Pancreas (tissue), 10 donors: Measurements from ENCODE around the gene TOB2. TPM values are rescaled to one million over a fixed set of nuclear protein-coding genes. Genes with fewer than 3 reads are reported as not detected.

Experiments
- ATAC-seq, 4 donors: fragments of 200-7000 bp; cut with Tn5 transposase; one replicate each; pipeline versions ENCODE4 v1.8.0 to v1.9.1; 2020; ENCODE audit warnings: mild to moderate bottlenecking in 4 of 4, moderate library complexity in 4 of 4
- DNase-seq, 6 donors: peaks; one replicate each; pipeline ENCODE4 v3.0.0-alpha.2; 2020
- FAIRE-seq: peaks from 2 replicates; lab custom pipeline; 2012; peaks lifted over from hg19 to GRCh38; lab: Jason Lieb, UNC
- H3K27ac ChIP-seq, 4 donors: fragments of 200-600 bp; sonication (generic); 1 replicate in 3 of 4; 2 replicates in 1 of 4; pipeline versions ENCODE4 v1.5.0 to v1.8.0; 2020
- H3K27me3 ChIP-seq, 4 donors: fragments of 200-600 bp; one replicate each; pipeline ENCODE4 v1.8.0; 2021
- H3K36me3 ChIP-seq, 3 donors: fragments of 200-600 bp; sonication (generic) in 1 of 3; one replicate each; pipeline versions ENCODE4 v1.5.0 to v1.8.0; 2020 to 2021
- H3K4me1 ChIP-seq, 3 donors: fragments of 200-600 bp; one replicate each; pipeline ENCODE4 v1.8.0; 2021
- H3K4me3 ChIP-seq, 4 donors: fragments of 200-600 bp; sonication (generic) in 2 of 4; one replicate each; pipeline versions ENCODE4 v1.5.0 to v1.8.0; 2020 to 2021
- H3K9me3 ChIP-seq, 4 donors: fragments of 200-600 bp; one replicate each; pipeline ENCODE4 v1.8.0; 2021
- WGBS, 2 donors: extraction: QIAGEN DNeasy Blood & Tissue Kit; methylation state at CpG; one replicate each; pipeline ENCODE4 v1.1.7; 2013; 5-methylcytosine and 5-hydroxymethylcytosine counted together
- intact Hi-C, 3 donors: fragments of 100-400 bp; cut with DNase I; formaldehyde crosslinking; loops; one replicate each; pipeline versions ENCODE4 v1.11.1 to v1.14.2; 2022
- polyA plus RNA-seq, 2 donors: library from polyadenylated mRNA; stranded (reverse); fragments of 200-250 nt; gene quantifications; one replicate each; pipeline ENCODE4 v1.2.3, GENCODE V29; 2013
- total RNA-seq, 6 donors: library from RNA; stranded (reverse); fragmentation: NEBNext Ultra II Directional in 4 of 6; extraction: Animal tissue kit (Norgen Biotek cat#: 25700) in 4 of 6; gene quantifications; one replicate each; pipeline versions ENCODE4 v1.2.1 to v1.2.4, GENCODE V29; 2021 to 2023
- TF ChIP-seq, protein P1 (sequence below), 4 donors: fragments of 200-600 bp; sonication (generic) in 3 of 4; IDR thresholded peaks; one replicate each; pipeline versions ENCODE4 v1.5.0 to v1.8.0; 2021; ENCODE audit warnings: antibody characterized with exemption in 4 of 4
- donor health status: healthy with polysubstance abuse.
- donor health status: DM: no; HTN: no; CAD: no; lungs with moderate emphysema.
- donor health status: DM: no; HTN: no; CAD: no.
- donor health status: control.
- donor health status: control.
- donor health status: Bipolar disorder and iron deficiency.
- donor health status: DM: yes; HTN: yes; CAD: no.
- donor health status: DM: no; HTN: no; CAD: no.
- donor health status: DM: no; HTN: no; CAD: no.
- donor health status: DM: yes; HTN: yes; CAD: no.

Gene TOB2
- total and polyA plus RNA-seq, 8 donors: 11.0 to 30.5 (median 18.5) TPM

DNA sequence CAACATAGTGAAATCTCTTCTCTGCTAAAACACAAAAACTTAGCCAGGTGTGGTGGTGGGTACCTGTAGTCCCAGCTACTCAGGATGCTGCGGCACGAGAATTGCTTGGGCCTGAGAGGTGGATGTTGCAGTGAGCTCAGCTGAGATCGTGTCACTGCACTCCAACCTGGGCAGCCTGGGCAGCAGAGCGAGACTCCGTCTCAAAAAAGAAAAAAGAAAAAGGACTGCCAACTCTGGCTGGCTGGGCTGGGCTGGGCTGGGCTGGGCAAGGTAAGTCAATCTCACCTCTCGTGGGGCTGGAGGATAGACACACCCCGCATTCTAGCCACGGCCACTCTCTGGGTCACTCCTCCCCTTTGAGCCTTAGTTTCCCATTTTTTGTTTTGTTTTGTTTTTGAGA lies 37.9 kb downstream of the TOB2 start:
- intact Hi-C loops: loop anchor here in 2 of 3 donors (5.0 to 10.0 kb wide), 2 partner anchors 39 to 116 kb away; partner anchors contain the start of gene TOB2 (in 1 of the 2)
- FAIRE-seq: no peak
- Histone ChIP-seq H3K9me3 (no peaks in the 10 kb centered on the region), H3K27ac (no peak overlapping the region), H3K27me3 (no peaks in the 10 kb centered on the region), H3K4me3 (no peak overlapping the region), H3K36me3 (no peaks in the 10 kb centered on the region), H3K4me1 (peaks cover 9 to 15% (median 10%) of the 10 kb centered on the region in 3 donors)
- no peak for ATAC-seq
- 89 to 93% methylated on average over 8 of the region's 8 CpGs for WGBS, 2 donors
- no peak for DNase-seq
- TF ChIP-seq, protein P1, sequence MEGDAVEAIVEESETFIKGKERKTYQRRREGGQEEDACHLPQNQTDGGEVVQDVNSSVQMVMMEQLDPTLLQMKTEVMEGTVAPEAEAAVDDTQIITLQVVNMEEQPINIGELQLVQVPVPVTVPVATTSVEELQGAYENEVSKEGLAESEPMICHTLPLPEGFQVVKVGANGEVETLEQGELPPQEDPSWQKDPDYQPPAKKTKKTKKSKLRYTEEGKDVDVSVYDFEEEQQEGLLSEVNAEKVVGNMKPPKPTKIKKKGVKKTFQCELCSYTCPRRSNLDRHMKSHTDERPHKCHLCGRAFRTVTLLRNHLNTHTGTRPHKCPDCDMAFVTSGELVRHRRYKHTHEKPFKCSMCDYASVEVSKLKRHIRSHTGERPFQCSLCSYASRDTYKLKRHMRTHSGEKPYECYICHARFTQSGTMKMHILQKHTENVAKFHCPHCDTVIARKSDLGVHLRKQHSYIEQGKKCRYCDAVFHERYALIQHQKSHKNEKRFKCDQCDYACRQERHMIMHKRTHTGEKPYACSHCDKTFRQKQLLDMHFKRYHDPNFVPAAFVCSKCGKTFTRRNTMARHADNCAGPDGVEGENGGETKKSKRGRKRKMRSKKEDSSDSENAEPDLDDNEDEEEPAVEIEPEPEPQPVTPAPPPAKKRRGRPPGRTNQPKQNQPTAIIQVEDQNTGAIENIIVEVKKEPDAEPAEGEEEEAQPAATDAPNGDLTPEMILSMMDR (IDR thresholded peaks at IDR 0.05): no peak

DNA sequence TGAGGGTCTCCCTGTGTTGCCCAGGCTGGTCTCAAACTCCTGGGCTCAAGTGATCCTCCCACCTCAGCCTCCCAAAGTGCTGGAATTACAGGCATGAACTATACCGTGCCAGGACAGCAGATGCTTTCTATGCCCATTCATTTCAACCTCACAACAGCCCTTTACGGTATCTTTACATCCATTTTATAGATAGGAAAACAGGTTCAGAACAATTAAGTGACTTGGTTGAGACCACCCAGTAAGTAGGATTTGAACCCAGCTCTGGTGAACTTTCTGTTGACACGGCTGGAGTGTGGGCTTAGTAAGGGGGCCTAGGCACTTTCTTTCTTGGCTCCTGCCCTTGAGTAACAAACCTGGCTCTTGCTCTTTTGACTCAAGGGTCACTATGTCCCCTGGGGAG lies 39.2 kb downstream of the TOB2 start:
- intact Hi-C loops: loop anchor here in 2 of 3 donors (5.0 to 10.0 kb wide), 2 partner anchors 40 to 117 kb away; partner anchors contain the start of gene TOB2 (in 1 of the 2)
- Histone ChIP-seq H3K4me1 (peaks cover 9 to 16% (median 11%) of the 10 kb centered on the region in 3 donors), H3K9me3 (no peaks in the 10 kb centered on the region), H3K4me3 (no peak overlapping the region), H3K36me3 (no peaks in the 10 kb centered on the region), H3K27me3 (no peaks in the 10 kb centered on the region), H3K27ac (no peak overlapping the region)
- WGBS, 2 donors: 89 to 93% methylated on average over 3 of the region's 3 CpGs
- ATAC-seq: no peak
- no peak for FAIRE-seq
- TF ChIP-seq, protein P1 (IDR thresholded peaks at IDR 0.05): no peak
- no peak for DNase-seq

DNA sequence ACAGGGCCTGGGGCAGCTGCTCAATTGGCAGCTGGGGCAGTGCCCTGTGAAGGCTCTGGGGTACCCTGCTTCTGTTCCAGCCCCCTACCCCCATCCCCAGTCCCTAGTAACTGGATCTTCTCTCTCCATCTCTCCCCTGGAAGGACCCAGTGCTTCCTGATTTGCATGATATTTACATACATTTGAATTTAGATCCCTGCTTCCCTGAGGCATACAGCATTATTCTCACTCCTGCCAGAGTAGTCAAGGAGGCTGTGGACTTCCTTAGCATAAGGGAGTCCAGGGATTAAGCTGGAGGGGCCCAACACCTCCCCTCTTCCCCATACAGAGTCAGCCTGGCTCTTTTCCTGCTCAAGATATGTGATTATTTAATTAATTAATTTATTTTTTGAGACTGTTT lies 40.2 kb downstream of the TOB2 start:
- DNase-seq (no peak), FAIRE-seq (no peak), ATAC-seq (no peak)
- Histone ChIP-seq H3K9me3 (no peaks in the 10 kb centered on the region), H3K27ac (no peak overlapping the region), H3K27me3 (no peaks in the 10 kb centered on the region), H3K36me3 (no peaks in the 10 kb centered on the region), H3K4me3 (no peak overlapping the region), H3K4me1 (peaks cover 9 to 19% (median 17%) of the 10 kb centered on the region in 3 donors)
- TF ChIP-seq, protein P1 (IDR thresholded peaks at IDR 0.05): no peak
- intact Hi-C loops: loop anchor here in 2 of 3 donors (5.0 to 10.0 kb wide), 2 partner anchors 41 to 118 kb away; partner anchors contain the start of gene TOB2 (in 1 of the 2)

DNA sequence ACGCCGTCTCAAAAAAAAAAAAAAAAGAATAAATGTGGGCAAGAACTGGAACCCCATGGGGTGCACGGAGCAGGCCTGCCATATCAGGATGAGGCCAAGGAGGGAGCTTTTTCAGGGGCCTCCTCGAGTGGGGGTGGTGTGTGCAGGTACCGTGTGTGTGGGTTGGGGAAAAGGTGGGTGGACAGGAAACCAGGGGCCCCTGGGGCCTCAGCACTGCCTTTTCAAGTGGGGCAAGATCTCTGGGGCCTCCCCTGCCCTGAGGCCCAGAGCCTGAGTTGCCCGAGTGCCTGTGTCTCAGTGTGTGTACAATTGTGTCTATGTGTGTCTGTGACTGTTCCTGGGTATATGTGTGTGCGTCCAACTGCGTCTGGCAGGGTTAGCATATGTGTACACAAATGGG lies 41.0 kb downstream of the TOB2 start:
- H3K9me3 ChIP-seq: no peaks in the 10 kb centered on the region
- FAIRE-seq (no peak), ATAC-seq (no peak), DNase-seq (peak in 1 of 6 donors; percentile 36)
- H3K36me3 ChIP-seq: no peaks in the 10 kb centered on the region
- H3K27me3 ChIP-seq: no peaks in the 10 kb centered on the region
- no peak overlapping the region for H3K27ac ChIP-seq
- TF ChIP-seq, protein P1 (IDR thresholded peaks at IDR 0.05): no peak
- intact Hi-C loops: loop anchor here in 2 of 3 donors (5.0 to 10.0 kb wide), 2 partner anchors 42 to 119 kb away; partner anchors contain the start of gene TOB2 (in 1 of the 2)
- WGBS, 2 donors: 85 to 87% methylated on average over 8 of the region's 8 CpGs
- no peak overlapping the region for H3K4me3 ChIP-seq
- H3K4me1 ChIP-seq: peaks cover 6 to 17% (median 13%) of the 10 kb centered on the region in 3 donors
